Femur (tissue), 1 donor: Measurements from ENCODE around the gene AATF.

ENCODE experiments used
- DNase-seq: peaks from one replicate; pipeline ENCODE4 v3.0.0-alpha.2; 2017

Gene AATF

DNA sequence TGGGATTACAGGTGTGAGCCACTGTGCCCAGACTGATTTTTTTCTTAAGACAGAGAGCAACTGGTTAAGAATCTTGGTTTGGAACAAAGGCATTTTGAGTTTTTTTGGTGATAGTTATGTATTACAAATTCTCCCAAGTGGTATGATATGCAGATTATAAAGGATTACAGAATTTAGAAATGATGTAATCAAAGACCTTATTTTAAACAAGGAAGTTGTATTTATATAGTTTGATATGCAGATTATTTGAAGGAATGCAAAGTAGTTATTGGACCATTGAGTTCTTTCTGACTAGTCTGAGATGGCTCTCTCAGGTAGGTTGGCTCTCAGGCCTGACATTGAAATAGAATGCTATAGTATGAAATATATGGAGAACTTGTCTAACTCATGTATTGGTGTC, 34.9 kb downstream of the AATF start:
- no peak for DNase-seq

DNA sequence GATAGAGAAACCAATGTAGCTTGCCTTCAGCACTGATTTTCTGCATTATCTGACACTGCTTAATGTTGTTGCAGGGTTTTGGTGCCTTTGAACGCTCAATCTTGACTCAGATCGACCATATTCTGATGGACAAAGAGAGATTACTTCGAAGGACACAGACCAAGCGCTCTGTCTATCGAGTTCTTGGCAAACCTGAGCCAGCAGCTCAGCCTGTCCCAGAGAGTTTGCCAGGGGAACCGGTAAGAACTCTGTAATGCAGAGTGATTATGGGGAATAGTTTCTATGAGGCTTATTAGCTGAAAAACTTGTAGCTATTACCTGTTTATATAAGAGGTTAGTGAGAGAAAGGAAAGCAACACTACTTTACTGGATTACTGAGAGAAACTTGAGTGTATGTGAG, 40.4 kb downstream of the AATF start:
- no peak for DNase-seq

DNA sequence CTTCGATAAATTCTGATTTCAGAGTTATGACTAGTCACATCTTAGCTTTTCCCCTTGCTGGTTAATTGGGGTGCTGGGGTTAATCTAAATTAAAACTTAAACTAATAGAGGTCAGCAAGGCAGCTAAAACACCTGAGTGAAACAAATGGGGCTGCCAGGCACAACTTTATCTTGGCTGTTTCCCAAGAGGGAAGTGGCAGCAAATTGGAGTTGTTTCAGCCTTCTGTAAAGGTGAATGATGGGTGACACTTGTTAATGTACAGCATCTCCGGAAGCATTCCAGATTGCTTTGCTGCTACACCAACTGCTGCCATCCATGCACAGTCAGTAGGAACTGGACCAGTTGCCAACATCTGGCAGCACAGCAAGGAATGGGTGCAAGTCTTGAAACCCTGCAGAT, 43.9 kb downstream of the AATF start:
- no peak for DNase-seq

DNA sequence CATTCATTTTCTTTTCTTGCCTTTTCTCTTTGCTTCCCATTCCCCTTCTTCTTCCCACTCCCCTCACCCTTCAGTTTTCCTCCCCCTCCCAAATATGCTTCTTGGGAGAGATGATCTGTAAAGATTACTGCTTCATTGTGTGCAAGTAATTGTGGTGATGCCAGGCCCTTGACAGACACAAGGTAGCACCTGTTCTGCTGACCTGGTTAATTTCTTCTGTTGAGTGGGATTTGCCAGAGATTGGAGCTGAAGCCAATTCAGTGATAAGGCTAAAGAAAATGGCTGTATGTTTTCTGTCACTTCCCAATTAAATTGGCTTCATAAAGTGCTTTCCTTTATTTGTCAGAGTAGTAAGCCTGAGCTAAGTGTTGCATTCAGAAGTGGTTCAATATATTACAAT, 44.5 kb downstream of the AATF start:
- DNase-seq, result no peak

DNA sequence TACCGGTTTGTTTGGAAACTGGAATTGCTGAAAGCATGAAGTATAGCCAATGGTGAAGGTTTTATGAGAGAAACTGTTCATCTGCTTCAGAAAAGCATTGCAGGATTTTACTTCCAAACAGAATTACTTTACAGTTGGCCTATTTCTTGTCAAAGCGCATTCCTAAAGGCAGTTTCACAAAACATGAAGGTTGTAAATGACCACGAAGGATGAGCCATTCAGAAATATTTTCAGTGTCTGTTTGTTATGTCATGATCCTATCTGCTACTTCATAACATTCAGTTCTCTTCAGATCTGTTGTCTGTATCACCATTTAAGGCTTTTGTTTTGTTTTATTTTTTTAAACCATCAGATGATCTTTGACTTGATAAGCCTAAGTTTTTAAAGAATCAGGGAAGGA, 45.7 kb downstream of the AATF start:
- DNase-seq, result no peak

DNA sequence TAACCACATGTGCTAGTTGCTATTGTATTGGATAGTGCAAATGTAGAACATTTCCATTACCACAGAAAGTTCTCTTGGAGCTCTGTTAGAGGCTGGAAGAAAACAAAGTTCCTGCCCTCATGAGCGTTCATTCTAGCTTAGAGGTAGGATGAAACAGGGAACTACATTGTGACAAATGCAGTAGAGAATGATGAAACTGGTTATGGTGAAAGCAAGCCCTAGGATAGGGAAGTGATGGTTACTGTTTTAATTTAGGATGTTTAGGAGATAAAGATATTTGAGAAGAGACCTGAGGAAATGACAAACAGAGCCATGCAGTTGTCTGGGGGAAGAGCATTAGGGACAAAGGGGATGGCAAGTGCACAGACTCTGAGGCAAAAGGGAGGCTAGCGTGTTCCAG, 50.7 kb downstream of the AATF start:
- DNase-seq, result no peak

- no peak for DNase-seq
Measured at GRCh38 chr17:37016780-37017179, 68.0 kb downstream of the AATF start.

DNA sequence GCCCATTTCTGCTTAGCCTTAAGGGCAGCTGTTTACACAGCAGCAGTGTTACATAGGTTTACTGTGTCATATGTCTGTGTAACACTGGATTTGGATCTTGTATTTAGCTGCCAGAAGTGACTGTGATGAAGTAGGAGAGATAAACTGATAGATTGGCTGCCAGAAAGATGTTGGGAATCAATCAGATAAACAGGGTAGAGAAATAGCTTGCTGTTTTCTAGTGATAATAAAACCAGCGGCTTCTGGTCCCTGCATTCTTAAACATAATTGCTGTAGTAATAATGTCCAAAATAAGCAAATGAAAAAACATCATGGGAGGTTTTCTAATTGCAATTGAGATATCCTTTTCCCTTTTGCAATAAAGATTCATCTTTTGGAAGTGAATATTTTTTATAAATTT, 68.7 kb downstream of the AATF start:
- no peak for DNase-seq

GRCh38 chr17:37019117-37019740, 70.5 kb downstream of the AATF start:
- DNase-seq, result no peak

GRCh38 chr17:37019741-37020129, 71.0 kb downstream of the AATF start:
- no peak for DNase-seq

DNA sequence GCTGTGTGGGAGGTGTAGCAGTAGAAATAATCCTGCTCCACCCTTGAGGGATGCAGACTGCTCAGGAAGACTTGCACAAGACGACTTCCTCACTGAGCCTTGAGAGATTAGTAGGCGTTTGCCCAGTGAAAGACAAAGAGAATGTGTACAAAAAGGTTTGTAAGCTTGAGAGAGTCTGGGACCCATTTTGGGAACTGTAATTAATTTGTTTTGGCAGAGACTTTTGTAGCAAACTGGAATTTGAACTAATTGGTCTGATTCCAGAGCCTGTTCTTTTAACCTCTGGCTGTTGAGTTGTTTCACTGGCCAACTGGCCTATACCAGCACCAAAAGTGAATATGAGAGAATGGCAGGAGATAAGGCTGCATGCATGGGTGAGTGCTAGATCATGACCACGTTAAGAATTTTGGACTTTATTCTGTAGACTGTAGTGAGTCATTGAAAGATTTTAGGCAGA, 75.5 kb downstream of the AATF start:
- DNase-seq, result no peak

DNA sequence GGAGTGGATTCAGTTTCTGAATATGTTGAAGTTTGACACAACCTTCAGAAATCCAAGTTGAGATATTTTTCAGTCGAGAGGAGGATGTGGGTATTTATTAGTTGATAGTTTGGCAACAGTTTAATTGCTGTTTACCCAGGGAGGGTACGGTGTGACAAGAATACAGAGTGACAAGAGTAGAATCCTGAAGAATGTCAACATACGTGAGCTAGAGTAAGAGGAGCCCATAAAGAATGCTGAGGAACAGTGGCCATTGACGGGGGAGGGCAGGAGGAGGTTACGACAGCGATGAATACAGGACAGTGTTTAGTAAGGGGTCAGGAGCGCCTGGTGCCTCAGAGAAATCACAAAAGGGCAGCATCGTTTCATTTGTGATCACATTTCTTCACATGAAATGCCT, 76.5 kb downstream of the AATF start:
- no peak for DNase-seq

DNA sequence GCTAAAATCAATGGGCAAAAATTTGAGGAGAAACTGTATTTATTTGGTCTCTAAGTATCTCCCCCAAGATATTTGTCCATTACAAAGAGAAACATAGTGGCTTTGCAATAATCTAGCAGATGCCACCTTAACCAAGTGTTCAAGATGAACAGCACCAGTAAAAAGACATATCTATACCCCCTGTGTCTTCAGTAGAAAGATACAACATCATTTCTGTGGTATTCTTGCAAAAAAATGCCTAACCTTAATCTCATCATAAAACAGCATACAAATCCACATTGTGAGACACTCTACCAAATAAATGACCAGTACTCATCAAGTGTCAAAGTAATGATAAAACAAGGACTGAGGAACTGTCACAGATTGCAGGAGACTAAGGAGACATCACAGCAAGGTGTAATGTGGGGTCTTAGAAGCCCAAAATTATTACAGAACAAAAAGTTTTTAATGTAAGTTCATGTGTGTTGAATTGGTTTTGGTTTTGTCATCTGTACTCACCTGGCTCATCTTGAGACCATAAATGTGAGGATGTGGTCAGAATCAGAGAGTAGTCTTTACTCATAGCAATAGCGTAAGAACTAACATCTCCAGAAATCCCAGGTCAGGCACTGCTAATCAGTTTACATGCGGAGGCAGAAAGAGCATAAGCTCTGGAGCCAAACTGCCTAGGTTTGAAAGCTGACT, 77.2 kb downstream of the AATF start:
- no peak for DNase-seq

DNA sequence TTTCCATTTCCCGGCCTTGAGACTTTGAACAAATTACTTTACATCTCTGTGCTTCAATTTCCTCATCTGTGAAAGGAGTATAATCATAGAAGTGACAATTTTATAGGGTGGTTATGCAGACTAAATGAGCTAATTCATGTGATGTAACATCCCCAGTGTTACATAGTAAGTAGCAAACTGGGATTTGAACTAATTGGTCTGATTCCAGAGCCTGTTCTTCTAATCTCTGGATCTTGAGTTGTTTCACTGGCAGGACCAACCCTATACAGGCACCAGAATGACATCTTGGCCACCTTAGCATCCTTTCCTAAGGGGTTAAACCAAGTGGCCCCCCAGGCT, 77.7 kb downstream of the AATF start:
- DNase-seq, result no peak

- DNase-seq, result no peak
Measured at GRCh38 chr17:37028040-37028439, 79.3 kb downstream of the AATF start.

GRCh38 chr17:37031493-37032083, 82.8 kb downstream of the AATF start:
- no peak for DNase-seq

DNA sequence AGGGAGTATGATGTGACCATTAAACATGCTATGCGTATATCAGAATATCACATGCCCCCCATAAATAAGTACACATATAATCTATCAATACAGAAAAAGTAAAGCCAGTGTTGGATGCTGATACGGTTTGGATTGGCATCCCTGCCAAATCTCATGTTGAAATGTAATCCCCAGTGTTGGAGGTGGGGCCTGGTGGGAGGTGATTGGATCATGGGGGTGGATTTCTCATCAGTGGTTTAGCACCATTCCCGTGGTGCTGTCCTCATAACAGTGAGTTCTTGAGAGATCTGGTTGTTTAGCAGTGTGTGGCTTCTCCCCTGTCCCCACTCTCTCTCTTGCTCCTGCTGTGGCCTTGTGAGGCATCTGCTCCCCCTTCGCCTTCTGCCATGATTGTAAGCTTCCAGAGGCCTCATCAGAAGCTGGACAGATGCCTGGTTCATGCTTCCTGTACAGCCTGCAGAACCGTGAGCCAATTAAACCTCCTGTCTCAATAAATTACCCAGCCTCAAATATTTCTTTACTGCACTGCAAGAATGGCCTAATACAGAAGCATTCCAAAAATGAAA, 88.9 kb downstream of the AATF start:
- no peak for DNase-seq

DNA sequence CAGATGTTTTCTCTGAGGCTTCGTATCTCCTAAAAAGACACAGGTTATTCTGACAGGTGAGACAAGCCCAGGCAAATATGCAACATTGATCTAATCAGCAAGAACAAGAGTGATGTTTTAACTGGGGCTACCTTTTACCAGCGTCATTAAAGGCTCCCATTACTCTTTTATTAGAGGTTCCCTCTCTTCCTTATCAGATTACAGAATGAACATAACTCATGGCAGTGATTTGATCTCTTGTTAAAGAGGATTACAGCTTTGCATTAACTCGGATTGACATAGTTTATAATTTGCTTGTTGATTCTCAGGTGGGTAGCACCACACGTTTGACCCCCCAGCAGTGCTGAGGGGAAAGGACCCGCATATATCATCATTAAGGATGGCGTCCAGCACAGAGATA, 90.5 kb downstream of the AATF start:
- DNase-seq, result no peak

GRCh38 chr17:37041932-37042331, 93.2 kb downstream of the AATF start:
- no peak for DNase-seq

GRCh38 chr17:37043201-37043600, 94.4 kb downstream of the AATF start:
- DNase-seq, result no peak

DNA sequence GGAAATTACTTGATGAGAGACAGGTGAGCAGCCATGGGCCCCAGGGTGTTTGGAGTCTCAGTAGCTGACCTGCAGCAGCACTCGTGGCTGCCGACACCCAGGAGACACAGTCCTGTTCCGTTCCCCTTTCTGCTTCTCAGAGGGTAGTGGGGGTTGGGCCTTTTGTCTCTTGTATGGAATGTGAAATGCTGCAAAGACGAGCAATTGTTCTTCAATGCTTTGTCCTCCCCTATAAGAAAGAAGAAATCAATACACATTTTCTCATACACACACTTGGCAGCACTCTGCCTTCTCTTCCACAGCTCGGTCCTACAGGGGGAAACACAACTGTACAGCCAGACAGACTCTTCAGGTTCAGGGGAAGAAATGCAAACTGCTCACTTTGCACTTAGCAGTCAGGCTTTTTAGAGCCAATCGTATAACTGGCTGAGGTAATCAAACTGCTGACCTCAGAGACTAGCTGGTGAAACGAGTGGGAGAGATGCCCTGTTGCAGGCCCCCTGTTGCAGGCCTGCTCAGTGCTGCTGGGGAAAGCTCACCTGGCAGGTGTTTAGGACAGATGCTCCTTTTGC, 96.7 kb downstream of the AATF start:
- DNase-seq, result no peak

DNA sequence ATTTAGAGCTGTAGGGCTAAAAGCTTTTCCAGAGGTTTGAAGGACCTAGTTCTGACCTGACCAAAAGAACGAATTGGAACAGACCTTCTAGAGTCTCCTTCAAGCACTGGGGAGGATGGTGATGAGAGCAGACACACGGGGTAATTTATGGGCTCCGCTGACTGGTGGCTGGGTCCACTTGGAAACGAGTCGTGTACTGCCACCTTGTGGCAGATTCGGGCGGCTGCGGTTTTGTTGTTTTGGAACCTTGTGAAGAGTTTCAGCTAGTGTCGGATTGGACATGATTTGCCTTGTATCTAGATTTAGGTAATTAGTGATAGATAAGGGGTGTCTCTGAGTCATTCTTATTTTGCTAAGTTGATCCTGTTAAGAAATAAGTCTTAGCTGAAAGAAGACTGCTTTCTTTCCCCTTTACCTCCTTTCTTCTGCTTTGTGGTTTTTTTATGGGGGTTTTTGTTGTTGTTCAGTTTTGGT, 98.9 kb downstream of the AATF start:
- DNase-seq, result peak; percentile 86

- no peak for DNase-seq
Measured at GRCh38 chr17:37048811-37049210, 100.1 kb downstream of the AATF start.

DNA sequence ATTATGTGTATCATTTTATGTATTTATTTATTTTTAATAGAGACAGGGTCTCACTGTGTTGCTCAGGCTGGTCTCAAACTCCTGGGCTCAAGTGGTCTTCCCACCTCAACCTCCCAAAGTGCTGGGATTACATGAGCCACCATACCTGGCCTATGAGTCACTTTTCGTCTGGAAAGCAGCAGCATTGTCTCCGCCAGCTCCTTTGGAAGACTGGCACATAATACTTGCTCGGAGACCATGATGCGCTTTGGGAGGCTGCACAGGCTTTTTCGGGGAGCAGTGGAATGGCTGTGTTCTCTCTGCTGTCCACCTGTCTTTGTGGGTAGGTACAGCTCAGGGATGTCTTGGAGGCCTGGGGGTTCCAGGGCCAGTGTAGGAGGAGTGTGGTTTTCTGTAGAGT, 102.2 kb downstream of the AATF start:
- DNase-seq, result no peak
